Measurements from ENCODE around the gene MTA3.

MTA3 gene

DNA sequence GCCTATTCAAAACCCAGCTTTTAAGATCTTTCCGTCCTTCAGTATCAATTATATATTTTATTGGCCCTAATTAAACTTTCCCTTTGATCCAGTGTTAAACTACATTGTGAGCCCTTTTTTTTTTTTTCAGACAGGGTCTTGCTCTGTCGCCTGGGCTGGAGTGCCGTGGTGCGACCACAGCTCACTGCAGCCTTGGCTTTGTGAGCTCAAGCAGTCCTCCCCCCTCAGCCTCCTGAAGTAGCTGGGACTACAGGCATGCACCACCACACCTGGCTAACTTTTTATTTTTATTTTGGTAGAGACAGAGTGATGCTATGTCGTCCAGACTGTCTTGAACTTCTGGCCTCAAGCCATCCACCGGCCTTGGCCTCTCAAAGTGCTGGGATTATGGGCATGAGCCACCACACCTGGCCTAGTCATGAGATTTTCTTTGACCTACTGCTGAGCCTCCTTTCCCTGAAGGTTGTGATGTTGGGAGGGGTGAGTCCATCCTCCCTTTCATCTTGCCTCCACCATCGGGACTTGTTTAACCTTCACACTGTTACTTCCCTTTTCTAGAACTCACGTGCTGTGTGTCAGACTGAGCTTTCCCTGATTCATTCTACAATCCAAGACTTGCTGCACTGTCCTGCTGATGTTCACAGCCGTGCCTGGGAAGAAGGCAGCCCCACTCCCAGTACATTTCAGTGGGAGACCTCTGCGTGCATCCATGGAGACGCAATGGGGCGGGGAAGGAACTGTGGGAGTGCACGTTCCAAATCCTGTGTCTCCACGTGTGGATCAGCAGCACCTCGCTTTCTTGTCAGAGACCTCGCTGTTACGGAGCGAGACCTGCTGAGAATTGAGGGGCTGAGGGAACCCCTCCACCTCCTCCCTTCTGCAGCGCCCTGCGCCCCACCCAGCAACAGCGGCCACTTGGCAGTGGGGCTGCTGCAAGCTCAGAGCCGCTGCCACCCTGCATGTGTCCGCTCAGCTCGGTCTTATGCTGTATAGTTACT lies 184.7 kb downstream of the MTA3 start:
- Histone ChIP-seq H3K4me3 (ENCODE audit: low read depth, low read length) (no peak overlapping the region), H3K27ac (no peak overlapping the region), H2AFZ (no peak overlapping the region), H3K4me1 (no peaks in the 10 kb centered on the region), H3K9ac (no peak overlapping the region), H3K9me3 (ENCODE audit: control insufficient read depth, low read length) (no peaks in the 10 kb centered on the region), H3K27me3 (ENCODE audit: control insufficient read depth, insufficient read depth, low read length) (no peaks in the 10 kb centered on the region), H3K36me3 (ENCODE audit: control insufficient read depth, insufficient read depth, low read length) (no peaks in the 10 kb centered on the region), H3K4me2 (ENCODE audit: low read length) (no peak overlapping the region), H3K79me2 (no peaks in the 10 kb centered on the region)
- TF ChIP-seq, protein P1, sequence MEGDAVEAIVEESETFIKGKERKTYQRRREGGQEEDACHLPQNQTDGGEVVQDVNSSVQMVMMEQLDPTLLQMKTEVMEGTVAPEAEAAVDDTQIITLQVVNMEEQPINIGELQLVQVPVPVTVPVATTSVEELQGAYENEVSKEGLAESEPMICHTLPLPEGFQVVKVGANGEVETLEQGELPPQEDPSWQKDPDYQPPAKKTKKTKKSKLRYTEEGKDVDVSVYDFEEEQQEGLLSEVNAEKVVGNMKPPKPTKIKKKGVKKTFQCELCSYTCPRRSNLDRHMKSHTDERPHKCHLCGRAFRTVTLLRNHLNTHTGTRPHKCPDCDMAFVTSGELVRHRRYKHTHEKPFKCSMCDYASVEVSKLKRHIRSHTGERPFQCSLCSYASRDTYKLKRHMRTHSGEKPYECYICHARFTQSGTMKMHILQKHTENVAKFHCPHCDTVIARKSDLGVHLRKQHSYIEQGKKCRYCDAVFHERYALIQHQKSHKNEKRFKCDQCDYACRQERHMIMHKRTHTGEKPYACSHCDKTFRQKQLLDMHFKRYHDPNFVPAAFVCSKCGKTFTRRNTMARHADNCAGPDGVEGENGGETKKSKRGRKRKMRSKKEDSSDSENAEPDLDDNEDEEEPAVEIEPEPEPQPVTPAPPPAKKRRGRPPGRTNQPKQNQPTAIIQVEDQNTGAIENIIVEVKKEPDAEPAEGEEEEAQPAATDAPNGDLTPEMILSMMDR (IDR thresholded peaks at IDR 0.05): no peak

DNA sequence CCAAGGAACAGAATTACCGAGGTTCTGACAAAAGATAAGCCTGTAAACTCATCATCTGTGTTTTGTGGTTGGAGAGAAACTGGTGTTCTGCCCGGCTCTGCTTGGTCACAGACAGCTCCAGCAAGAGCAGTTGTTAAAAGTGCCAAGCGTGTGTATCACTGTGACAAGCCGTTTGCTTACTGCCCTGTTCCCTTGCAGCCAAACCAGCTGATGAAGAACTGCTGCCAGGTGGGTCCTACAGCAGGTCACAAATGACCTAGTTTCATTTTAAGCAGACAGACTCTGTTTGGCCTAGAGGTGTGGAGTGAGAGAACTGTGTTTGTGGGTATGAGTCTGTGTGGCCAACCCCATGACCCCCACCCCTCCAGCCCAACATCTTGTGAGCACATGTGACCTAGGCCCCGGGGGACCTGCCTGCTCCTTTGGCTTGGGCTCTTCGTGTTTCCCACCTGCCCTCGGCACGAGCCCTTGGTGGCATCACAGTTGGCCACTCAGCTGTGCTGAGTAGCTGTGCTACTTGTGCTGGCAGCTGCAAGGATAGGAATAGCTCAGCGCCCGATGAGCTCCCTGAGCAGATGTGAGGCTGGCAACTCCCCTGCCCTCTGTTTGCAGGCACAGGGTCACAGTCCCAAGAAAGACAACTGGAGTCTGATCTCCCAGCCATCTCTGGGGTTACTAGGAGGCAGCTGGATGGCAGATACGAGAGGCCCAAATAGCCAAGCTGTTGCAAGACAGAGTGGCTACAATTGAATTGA lies 185.8 kb downstream of the MTA3 start:
- Histone ChIP-seq H2AFZ (no peak overlapping the region), H3K4me3 (ENCODE audit: low read depth, low read length) (no peak overlapping the region), H3K36me3 (ENCODE audit: control insufficient read depth, insufficient read depth, low read length) (no peaks in the 10 kb centered on the region), H3K27me3 (ENCODE audit: control insufficient read depth, insufficient read depth, low read length) (no peaks in the 10 kb centered on the region), H3K9ac (no peak overlapping the region), H3K4me2 (ENCODE audit: low read length) (no peak overlapping the region), H3K27ac (no peak overlapping the region), H3K9me3 (ENCODE audit: control insufficient read depth, low read length) (no peaks in the 10 kb centered on the region), H3K4me1 (no peaks in the 10 kb centered on the region), H3K79me2 (no peaks in the 10 kb centered on the region)
- TF ChIP-seq, protein P1 (IDR thresholded peaks at IDR 0.05): no peak

DNA sequence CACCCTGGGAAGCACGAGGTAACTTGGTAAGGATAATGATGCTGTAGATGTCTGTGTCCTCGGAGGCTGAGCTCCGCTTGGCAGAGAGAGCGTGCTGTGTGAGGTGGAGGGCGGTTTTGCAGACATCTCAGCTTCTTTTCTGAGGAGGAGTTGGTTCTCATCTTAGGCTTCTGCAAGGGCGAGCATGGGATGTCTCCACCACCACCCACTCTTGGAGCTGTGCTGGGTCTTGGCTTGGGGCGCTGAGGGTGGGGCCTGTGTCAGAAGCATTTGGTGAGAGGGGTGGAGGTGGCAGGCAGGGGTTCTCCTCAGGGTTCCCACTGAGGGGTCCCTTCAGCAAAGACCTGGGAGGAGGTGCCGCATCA lies 186.3 kb downstream of the MTA3 start:
- Histone ChIP-seq H3K79me2 (no peaks in the 10 kb centered on the region), H3K9ac (no peak overlapping the region), H3K4me3 (ENCODE audit: low read depth, low read length) (no peak overlapping the region), H3K9me3 (ENCODE audit: control insufficient read depth, low read length) (no peaks in the 10 kb centered on the region), H3K36me3 (ENCODE audit: control insufficient read depth, insufficient read depth, low read length) (no peaks in the 10 kb centered on the region), H3K4me2 (ENCODE audit: low read length) (no peak overlapping the region), H3K27ac (no peak overlapping the region), H3K27me3 (ENCODE audit: control insufficient read depth, insufficient read depth, low read length) (no peaks in the 10 kb centered on the region), H2AFZ (no peak overlapping the region), H3K4me1 (no peaks in the 10 kb centered on the region)
- TF ChIP-seq, protein P1 (IDR thresholded peaks at IDR 0.05): no peak

DNA sequence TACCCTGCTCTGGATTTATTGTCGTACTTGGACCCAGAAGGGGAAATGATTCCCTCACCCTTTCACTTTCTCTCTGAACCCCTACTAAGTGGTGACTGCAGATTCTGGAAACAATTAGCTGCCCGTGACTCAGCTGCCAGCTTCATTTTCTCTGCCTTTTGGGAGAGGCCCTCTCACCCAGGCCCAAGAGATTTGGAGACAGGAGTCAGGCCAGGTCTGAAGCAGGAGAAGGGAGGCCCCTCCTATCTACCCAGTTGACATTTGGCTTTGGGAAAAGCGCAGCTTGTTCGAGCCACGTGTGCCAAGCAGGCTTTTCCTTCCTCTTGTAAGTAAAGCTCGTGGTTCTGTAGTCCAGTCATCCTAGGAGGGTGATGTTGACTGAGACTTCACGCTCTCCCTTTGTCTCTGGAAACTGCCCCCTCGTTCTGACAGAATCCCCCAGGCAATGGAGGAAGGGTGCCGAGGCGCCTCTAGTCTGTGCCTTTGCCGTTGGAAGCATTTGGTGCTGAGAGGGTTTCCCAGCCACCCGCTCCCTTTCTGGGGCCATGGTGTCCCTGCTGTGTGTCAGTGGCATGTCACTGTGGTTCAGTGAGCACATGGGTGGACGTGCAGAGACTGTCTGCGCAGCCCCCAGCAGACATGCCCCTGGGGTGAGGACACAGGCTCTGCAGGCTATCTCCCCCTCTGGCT lies 186.9 kb downstream of the MTA3 start:
- no peak overlapping the region for H2AFZ ChIP-seq
- no peak overlapping the region for H3K27ac ChIP-seq
- no peak overlapping the region for H3K4me2 ChIP-seq (ENCODE audit: low read length)
- no peaks in the 10 kb centered on the region for H3K27me3 ChIP-seq (ENCODE audit: control insufficient read depth, insufficient read depth, low read length)
- no peaks in the 10 kb centered on the region for H3K36me3 ChIP-seq (ENCODE audit: control insufficient read depth, insufficient read depth, low read length)
- no peaks in the 10 kb centered on the region for H3K9me3 ChIP-seq (ENCODE audit: control insufficient read depth, low read length)
- H3K79me2 ChIP-seq: no peaks in the 10 kb centered on the region
- H3K9ac ChIP-seq: no peak overlapping the region
- H3K4me3 ChIP-seq (ENCODE audit: low read depth, low read length): no peak overlapping the region
- H3K4me1 ChIP-seq: no peaks in the 10 kb centered on the region
- TF ChIP-seq, protein P1 (IDR thresholded peaks at IDR 0.05): no peak

Measured in parathyroid adenoma (tissue), 2 donors.